SU-DHL-6 (cell line): ENCODE results near the gene NANOS3.

Experiments used
- H2AFZ ChIP-seq: fragments of 200-600 bp; sonication (generic); 2 replicates; pipeline ENCODE4 v1.6.1; 2014; ENCODE audit warnings: low read depth, mild to moderate bottlenecking, moderate library complexity, mixed read lengths, antibody characterized with exemption, low read length; ENCODE audit not compliant: severe bottlenecking
- H3F3A ChIP-seq: fragments of 200-600 bp; shearing (Covaris generic); 2 replicates; pipeline ENCODE4 v1.6.0; 2016; ENCODE audit warnings: antibody characterized with exemption, mild to moderate bottlenecking; ENCODE audit not compliant: insufficient read depth
- H3K27ac ChIP-seq: fragments of 200-600 bp; sonication (generic); 2 replicates; pipeline ENCODE4 v1.5.1; 2016; ENCODE audit warnings: low read depth, mild to moderate bottlenecking, low read length, moderate library complexity, mixed read lengths
- H3K27me3 ChIP-seq: fragments of 200-600 bp; sonication (generic), shearing (Covaris generic); 2 replicates; pipeline ENCODE4 v1.6.0; 2014; ENCODE audit warnings: mild to moderate bottlenecking, low read length
- H3K36me3 ChIP-seq: fragments of 200-600 bp; sonication (generic); 2 replicates; pipeline ENCODE4 v1.6.1; 2014; ENCODE audit warnings: mild to moderate bottlenecking, low read length, mixed read lengths
- H3K4me2 ChIP-seq: fragments of 300-600, 200-600 bp; shearing (Covaris generic), sonication (generic); 2 replicates; pipeline ENCODE4 v1.6.0; 2014; ENCODE audit warnings: low read length, low read depth, mild to moderate bottlenecking; ENCODE audit not compliant: poor library complexity, severe bottlenecking
- H3K4me3 ChIP-seq: fragments of 200-600 bp; sonication (generic); 2 replicates; pipeline ENCODE4 v1.5.1; 2014; ENCODE audit warnings: antibody characterized with exemption, low read length, mild to moderate bottlenecking, mixed read lengths; ENCODE audit not compliant: insufficient read depth, poor library complexity, severe bottlenecking
- H3K79me2 ChIP-seq: fragments of 200-600 bp; sonication (generic); 2 replicates; pipeline ENCODE4 v1.6.1; 2014; ENCODE audit warnings: mild to moderate bottlenecking, low read length, moderate library complexity; ENCODE audit not compliant: insufficient read depth
- H3K9ac ChIP-seq: fragments of 200-600 bp; sonication (generic); 2 replicates; pipeline ENCODE4 v1.7.0; 2014; ENCODE audit warnings: mild to moderate bottlenecking, low read length
- H3K9me2 ChIP-seq: fragments of 200-600 bp; sonication (generic); replicated peaks from 2 replicates; pipeline ENCODE4 v1.6.1; 2014; ENCODE audit warnings: low read length; ENCODE audit not compliant: insufficient read depth
- H3K9me3 ChIP-seq: fragments of 200-600 bp; sonication (generic); 2 replicates; pipeline ENCODE4 v1.6.1; 2014; ENCODE audit warnings: low read length, mixed read lengths; ENCODE audit not compliant: insufficient read depth
- H4K20me1 ChIP-seq: fragments of 200-600 bp; sonication (generic); 2 replicates; pipeline ENCODE4 v1.6.1; 2014; ENCODE audit warnings: low read depth, mild to moderate bottlenecking, antibody characterized with exemption, low read length, moderate library complexity, mixed read lengths
- EZH2phosphoT487 ChIP-seq: fragments of 200-600 bp; sonication (generic), shearing (Covaris generic); conservative IDR thresholded peaks from 2 replicates; pipeline ENCODE4 v1.6.1; 2018; ENCODE audit warnings: mild to moderate bottlenecking, antibody characterized with exemption, low read length, moderate library complexity, mixed read lengths
- TF ChIP-seq, protein P1 (sequence below): fragments of 200-600 bp; sonication (generic); IDR thresholded peaks from one replicate; pipeline ENCODE4 v1.5.1; 2017; ENCODE audit warnings: antibody characterized with exemption, mild to moderate bottlenecking, low read length, moderate library complexity; ENCODE audit not compliant: insufficient read depth, poor library complexity, severe bottlenecking

Gene NANOS3

DNA sequence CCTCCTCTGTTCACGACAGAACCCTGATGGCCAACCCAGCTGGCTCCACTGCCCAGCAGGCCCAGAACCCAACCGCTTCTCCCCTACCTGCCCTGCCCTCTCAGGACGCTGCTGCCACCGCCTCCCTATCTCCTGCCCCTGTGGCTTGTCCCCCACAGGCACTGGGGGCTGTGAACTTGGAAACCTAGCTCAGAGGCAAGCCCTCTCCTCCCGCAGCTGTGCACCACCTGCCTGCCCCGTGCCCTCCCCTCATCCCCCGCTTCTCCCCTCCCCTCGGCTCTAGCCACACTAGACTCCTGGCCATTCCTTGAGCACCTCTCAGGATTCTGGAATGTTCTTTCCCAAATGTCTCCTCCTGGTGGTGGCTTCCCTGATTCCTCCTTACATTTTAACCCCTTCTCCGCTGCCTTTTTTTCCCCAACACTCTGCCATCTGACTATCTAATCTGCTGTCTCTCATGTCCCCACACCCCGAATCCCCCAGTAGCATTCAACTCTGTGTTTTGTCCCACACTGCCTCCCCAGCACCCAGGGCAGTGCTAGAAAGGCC lies 6.7 kb downstream of the NANOS3 start:
- Histone ChIP-seq H3K4me2 (no peak overlapping the region), H3K4me3 (no peak overlapping the region)
- TF ChIP-seq, protein P1, sequence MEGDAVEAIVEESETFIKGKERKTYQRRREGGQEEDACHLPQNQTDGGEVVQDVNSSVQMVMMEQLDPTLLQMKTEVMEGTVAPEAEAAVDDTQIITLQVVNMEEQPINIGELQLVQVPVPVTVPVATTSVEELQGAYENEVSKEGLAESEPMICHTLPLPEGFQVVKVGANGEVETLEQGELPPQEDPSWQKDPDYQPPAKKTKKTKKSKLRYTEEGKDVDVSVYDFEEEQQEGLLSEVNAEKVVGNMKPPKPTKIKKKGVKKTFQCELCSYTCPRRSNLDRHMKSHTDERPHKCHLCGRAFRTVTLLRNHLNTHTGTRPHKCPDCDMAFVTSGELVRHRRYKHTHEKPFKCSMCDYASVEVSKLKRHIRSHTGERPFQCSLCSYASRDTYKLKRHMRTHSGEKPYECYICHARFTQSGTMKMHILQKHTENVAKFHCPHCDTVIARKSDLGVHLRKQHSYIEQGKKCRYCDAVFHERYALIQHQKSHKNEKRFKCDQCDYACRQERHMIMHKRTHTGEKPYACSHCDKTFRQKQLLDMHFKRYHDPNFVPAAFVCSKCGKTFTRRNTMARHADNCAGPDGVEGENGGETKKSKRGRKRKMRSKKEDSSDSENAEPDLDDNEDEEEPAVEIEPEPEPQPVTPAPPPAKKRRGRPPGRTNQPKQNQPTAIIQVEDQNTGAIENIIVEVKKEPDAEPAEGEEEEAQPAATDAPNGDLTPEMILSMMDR: no peak
- no peak for TF ChIP-seq EZH2phosphoT487

DNA sequence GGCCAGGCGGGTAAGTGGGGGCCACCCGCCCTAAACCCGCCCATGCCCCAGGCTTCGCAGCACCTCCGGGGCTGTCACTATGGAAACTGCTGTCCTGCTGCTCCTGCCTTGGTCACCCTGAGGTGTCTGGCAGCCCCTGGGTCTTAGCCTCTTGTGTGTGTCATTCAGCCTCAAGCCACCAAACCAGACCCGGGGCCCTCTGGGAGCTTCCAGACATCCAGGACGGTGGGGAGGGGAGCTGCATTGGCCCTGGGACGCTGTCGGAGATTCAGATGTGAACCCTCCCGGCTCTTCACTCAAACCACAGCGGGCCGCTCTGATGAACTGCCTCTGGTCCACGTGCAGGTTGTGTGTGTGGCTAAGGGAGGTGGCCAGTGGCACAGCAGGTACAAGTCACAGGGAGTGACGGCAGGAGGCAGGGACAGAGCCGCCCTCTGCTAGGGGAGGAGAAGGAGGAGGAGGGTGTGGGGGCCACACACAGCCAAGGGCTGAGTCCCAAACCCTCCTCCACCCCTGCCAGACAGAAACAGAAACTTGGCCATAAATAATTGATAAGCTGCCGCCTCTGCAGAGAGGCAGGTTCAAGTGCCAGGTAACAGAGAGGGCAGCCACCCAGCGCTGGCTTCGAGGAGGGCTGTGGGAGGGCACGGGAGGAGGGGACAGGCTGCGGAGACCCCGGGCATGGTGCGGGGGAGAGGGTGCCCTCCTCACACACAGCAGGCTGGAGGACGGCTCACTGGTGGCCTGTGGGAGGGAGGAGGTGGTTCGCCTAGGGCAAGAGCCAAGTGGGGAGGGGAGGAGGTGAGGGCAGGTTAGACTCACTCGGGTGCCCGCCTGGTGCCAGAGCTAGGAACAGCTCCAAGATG lies 8.0 kb downstream of the NANOS3 start:
- Histone ChIP-seq H4K20me1 (no peaks in the 10 kb centered on the region), H3K27ac (no peak overlapping the region), H3K27me3 (no peaks in the 10 kb centered on the region), H3K4me3 (no peak overlapping the region), H3K36me3 (no peaks in the 10 kb centered on the region), H3F3A (no peaks in the 10 kb centered on the region), H3K9me2 (no peaks in the 10 kb centered on the region), H2AFZ (no peak overlapping the region), H3K4me2 (no peak overlapping the region), H3K9me3 (no peaks in the 10 kb centered on the region), H3K9ac (no peak overlapping the region), H3K79me2 (no peaks in the 10 kb centered on the region)
- TF ChIP-seq EZH2phosphoT487: no peak
- TF ChIP-seq, protein P1: no peak

More for the DNA sequence above, 6.7 kb downstream of the NANOS3 start:
- Histone ChIP-seq H4K20me1 (no peaks in the 10 kb centered on the region), H3F3A (no peaks in the 10 kb centered on the region), H3K27ac (no peak overlapping the region), H3K9me3 (no peaks in the 10 kb centered on the region), H3K27me3 (no peaks in the 10 kb centered on the region), H3K9me2 (no peaks in the 10 kb centered on the region), H3K36me3 (no peaks in the 10 kb centered on the region), H3K9ac (no peak overlapping the region), H2AFZ (no peak overlapping the region), H3K79me2 (no peaks in the 10 kb centered on the region)

DNA sequence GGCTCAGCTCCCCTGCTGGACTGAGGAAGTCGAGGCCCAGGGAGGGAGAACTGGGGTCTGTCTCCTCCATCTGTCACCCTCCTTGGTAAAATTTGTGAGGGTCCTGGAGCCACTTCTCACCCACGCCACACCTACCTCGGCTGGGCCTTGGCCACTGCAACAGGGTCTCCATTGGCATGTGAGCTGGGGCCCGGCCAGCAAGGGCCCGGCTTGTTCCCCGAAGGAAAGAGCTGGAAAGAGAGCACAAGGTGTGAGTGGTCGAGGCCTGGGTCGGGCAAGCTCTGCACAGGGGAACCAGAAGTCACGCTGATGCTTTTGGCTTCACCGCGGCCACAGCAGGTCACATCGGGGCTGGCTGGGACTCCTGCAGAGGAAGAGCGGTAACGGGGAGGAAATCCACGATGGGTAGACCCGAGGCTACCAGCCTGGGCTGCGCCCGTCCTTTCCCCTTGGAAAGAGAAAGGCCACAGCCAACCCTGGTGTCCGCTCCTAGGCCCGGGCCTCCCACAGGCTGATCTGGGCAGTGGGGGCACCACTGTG lies 9.0 kb downstream of the NANOS3 start:
- H3K9me3 ChIP-seq: no peaks in the 10 kb centered on the region
- no peak overlapping the region for H3K4me2 ChIP-seq

More for the DNA sequence above, 9.0 kb downstream of the NANOS3 start:
- Histone ChIP-seq H3F3A (no peaks in the 10 kb centered on the region), H3K79me2 (no peaks in the 10 kb centered on the region), H3K36me3 (no peaks in the 10 kb centered on the region), H3K4me3 (no peak overlapping the region), H2AFZ (no peak overlapping the region), H4K20me1 (no peaks in the 10 kb centered on the region), H3K9me2 (no peaks in the 10 kb centered on the region), H3K9ac (no peak overlapping the region), H3K27me3 (no peaks in the 10 kb centered on the region), H3K27ac (no peak overlapping the region)
- TF ChIP-seq EZH2phosphoT487: no peak
- TF ChIP-seq, protein P1: no peak
